Testis (tissue), 2 donors: ENCODE data around the gene EXOC4.
"Not testable (repeated sequence)": the region's sequence is repeated elsewhere in the genome, so short reads cannot be mapped to it uniquely, and the experiment has no call there.

Experiments used
- POLR2A ChIP-seq: fragments of 450-650 bp; IDR thresholded peaks from one replicate; pipeline ENCODE4 v1.6.1; 2017; ENCODE audit warnings: antibody characterized with exemption, mild to moderate bottlenecking, moderate library complexity
- TF ChIP-seq, protein P1 (sequence below), 3 experiments: fragments of 450-650 bp in 2 of 3; fragments of 200-600 bp in 1 of 3; sonication (generic) in 1 of 3; IDR thresholded peaks; one replicate each; pipeline ENCODE4 v1.5.1; 2016 to 2019; ENCODE audit warnings: antibody characterized with exemption in 3 of 3, mild to moderate bottlenecking in 2 of 3, moderate library complexity in 1 of 3

DNA sequence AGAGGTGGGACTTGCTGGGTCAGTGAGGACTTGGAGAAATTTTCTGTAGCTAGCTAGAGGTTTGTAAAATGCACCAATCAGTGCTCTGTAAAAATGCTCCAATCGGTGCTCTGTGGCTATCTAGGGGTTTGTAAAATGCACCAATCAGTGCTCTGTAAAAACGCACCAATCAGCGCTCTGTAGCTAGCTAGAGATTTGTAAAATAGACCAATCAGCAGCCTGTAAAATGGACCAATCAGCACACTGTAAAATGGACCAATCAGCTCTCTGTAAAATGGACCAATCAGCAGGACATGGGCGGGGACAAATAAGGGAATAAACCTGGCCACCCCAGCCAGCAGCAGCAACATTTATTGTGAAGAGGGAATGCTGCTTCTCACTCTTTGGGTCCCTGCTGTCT, 526.7 kb downstream of the EXOC4 start:
- not testable (repeated sequence) for TF ChIP-seq POLR2A
- TF ChIP-seq, protein P1, sequence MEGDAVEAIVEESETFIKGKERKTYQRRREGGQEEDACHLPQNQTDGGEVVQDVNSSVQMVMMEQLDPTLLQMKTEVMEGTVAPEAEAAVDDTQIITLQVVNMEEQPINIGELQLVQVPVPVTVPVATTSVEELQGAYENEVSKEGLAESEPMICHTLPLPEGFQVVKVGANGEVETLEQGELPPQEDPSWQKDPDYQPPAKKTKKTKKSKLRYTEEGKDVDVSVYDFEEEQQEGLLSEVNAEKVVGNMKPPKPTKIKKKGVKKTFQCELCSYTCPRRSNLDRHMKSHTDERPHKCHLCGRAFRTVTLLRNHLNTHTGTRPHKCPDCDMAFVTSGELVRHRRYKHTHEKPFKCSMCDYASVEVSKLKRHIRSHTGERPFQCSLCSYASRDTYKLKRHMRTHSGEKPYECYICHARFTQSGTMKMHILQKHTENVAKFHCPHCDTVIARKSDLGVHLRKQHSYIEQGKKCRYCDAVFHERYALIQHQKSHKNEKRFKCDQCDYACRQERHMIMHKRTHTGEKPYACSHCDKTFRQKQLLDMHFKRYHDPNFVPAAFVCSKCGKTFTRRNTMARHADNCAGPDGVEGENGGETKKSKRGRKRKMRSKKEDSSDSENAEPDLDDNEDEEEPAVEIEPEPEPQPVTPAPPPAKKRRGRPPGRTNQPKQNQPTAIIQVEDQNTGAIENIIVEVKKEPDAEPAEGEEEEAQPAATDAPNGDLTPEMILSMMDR (IDR thresholded peaks at IDR 0.05) = not testable (repeated sequence)
